HepG2 (cell line): ENCODE results near the gene CDK14. TPM values are rescaled to one million over a fixed set of nuclear protein-coding genes. Genes with fewer than 3 reads are reported as not detected.

ENCODE experiments used
- ATAC-seq: fragments of 200-7000 bp; cut with Tn5 transposase; 3 replicates; pipeline ENCODE4 v1.9.1; 2020; ENCODE audit warnings: mild to moderate bottlenecking, moderate library complexity
- BruUV-seq: library from RNA; stranded (reverse); fragments of 400-500 nt; replicated peaks from 2 replicates; lab custom pipeline; 2021; lab: Mats Ljungman, UMichigan
- CTCF ChIA-PET: fragments of 300-600 bp; formaldehyde crosslinking; extraction: SDS; loops from one replicate; lab custom pipeline; 2021; ENCODE audit warnings: low total read pairs, inconsistent platforms, low intra/inter-chr PET ratio; lab: Yijun Ruan, JAX
- POLR2A ChIA-PET: fragments of 350-600 bp; sonication (Branson Sonifier 250); formaldehyde crosslinking; loops from one replicate; lab custom pipeline; 2020; ENCODE audit warnings: antibody characterized with exemption, inconsistent platforms; lab: Yijun Ruan, JAX
- DNase-seq: peaks from one replicate; pipeline ENCODE4 v3.0.0-alpha.2; 2015; ENCODE audit warnings: low spot score
- FAIRE-seq: peaks from 3 replicates; lab custom pipeline; 2011; peaks lifted over from hg19 to GRCh38; lab: Jason Lieb, UNC
- H2AFZ ChIP-seq: one replicate; pipeline ENCODE4 v1.6.1; 2011; ENCODE audit warnings: low read length, inconsistent platforms
- H3K27ac ChIP-seq: fragments of 300-600 bp; 3 replicates; pipeline ENCODE4 v1.8.0; 2011; ENCODE audit warnings: mixed run types, mild to moderate bottlenecking, mixed read lengths, low read length, inconsistent platforms; ENCODE audit not compliant: insufficient read depth; ENCODE audit errors: extremely low read length
- H3K27me3 ChIP-seq, 2 experiments: fragments of 200-600 bp in 1 of 2; 2 replicates in 1 of 2; 3 replicates in 1 of 2; pipeline versions ENCODE4 v1.6.0 to v1.8.0; 2011; ENCODE audit warnings: low read length in 2 of 2, mild to moderate bottlenecking in 2 of 2, moderate library complexity in 2 of 2, inconsistent platforms in 1 of 2; ENCODE audit not compliant: insufficient read depth in 2 of 2, control insufficient read depth in 1 of 2
- H3K36me3 ChIP-seq, 2 experiments: fragments of 200-600 bp in 1 of 2; replicated peaks in 1 of 2; 2 replicates in 1 of 2; 3 replicates in 1 of 2; pipeline versions ENCODE4 v1.5.1 to v1.8.0; 2011; ENCODE audit warnings: low read length in 2 of 2, inconsistent platforms in 1 of 2; ENCODE audit not compliant: insufficient read depth in 2 of 2, control insufficient read depth in 1 of 2
- H3K4me1 ChIP-seq: 2 replicates; pipeline ENCODE4 v1.5.1; 2012; ENCODE audit warnings: low read length, inconsistent platforms; ENCODE audit not compliant: insufficient read depth
- H3K4me2 ChIP-seq: 2 replicates; pipeline ENCODE4 v1.6.0; 2011; ENCODE audit warnings: low read depth, low read length, inconsistent platforms
- H3K4me3 ChIP-seq, 3 experiments: fragments of 200-600 bp in 1 of 3; sonication (generic), shearing (Covaris generic) in 1 of 3; replicated peaks in 1 of 3; 2 replicates each; pipeline ENCODE4 v1.5.1; 2011 to 2016; ENCODE audit warnings: low read length in 3 of 3, inconsistent platforms in 2 of 3, low read depth in 2 of 3, mild to moderate bottlenecking in 2 of 3, control low read depth in 1 of 3, mixed read lengths in 1 of 3; ENCODE audit not compliant: insufficient read depth in 1 of 3
- H3K79me2 ChIP-seq: one replicate; pipeline ENCODE4 v1.6.1; 2011; ENCODE audit warnings: low read length, inconsistent platforms; ENCODE audit not compliant: insufficient read depth
- H3K9ac ChIP-seq: 2 replicates; pipeline ENCODE4 v1.6.0; 2011; ENCODE audit warnings: mild to moderate bottlenecking, low read depth, low read length, inconsistent platforms; ENCODE audit not compliant: insufficient read depth
- H3K9me3 ChIP-seq: 2 replicates; pipeline ENCODE4 v1.5.1; 2012; ENCODE audit warnings: mild to moderate bottlenecking, low read length
- H4K20me1 ChIP-seq: 2 replicates; pipeline ENCODE4 v1.6.0; 2011; ENCODE audit warnings: inconsistent platforms, mild to moderate bottlenecking, low read length, moderate library complexity; ENCODE audit not compliant: insufficient read depth
- BORCS8-MEF2B ChIP-seq: sonication (generic); formaldehyde crosslinking; IDR thresholded peaks from 2 replicates; pipeline ENCODE4 v1.8.0; 2022; ENCODE audit warnings: mild to moderate bottlenecking, missing genetic modification reagents
- DNMT3B ChIP-seq: conservative IDR thresholded peaks from 2 replicates; pipeline ENCODE4 v1.6.1; 2016; ENCODE audit warnings: missing biosample characterization, control low read depth
- EED ChIP-seq: sonication (generic); formaldehyde crosslinking; IDR thresholded peaks from 2 replicates; pipeline ENCODE4 v1.5.0; 2020; ENCODE audit warnings: mild to moderate bottlenecking, missing genetic modification reagents
- KIAA2018 ChIP-seq: sonication (generic); formaldehyde crosslinking; IDR thresholded peaks from 2 replicates; pipeline ENCODE4 v1.5.0; 2020; ENCODE audit warnings: mild to moderate bottlenecking, missing genetic modification reagents, borderline replicate concordance
- MBD4 ChIP-seq: IDR thresholded peaks from 2 replicates; pipeline ENCODE4 v1.6.1; 2012; ENCODE audit warnings: low read length, inconsistent platforms, borderline replicate concordance
- RBFOX2 ChIP-seq: fragments of 200-400 bp; formaldehyde crosslinking; IDR thresholded peaks from 2 replicates; pipeline ENCODE4 v1.6.1; 2017; ENCODE audit warnings: low read depth, mild to moderate bottlenecking, low read length
- ZBTB25 ChIP-seq: IDR thresholded peaks from 2 replicates; pipeline ENCODE4 v1.6.1; 2018; ENCODE audit warnings: missing genetic modification reagents
- ZFP36L2 ChIP-seq: sonication (generic); formaldehyde crosslinking; IDR thresholded peaks from 2 replicates; pipeline ENCODE4 v1.4.0; 2020; ENCODE audit warnings: missing genetic modification reagents
- ZNF775 ChIP-seq: sonication (generic); formaldehyde crosslinking; IDR thresholded peaks from 2 replicates; pipeline ENCODE4 v1.4.0; 2020; ENCODE audit warnings: missing genetic modification reagents, mild to moderate bottlenecking, moderate library complexity, borderline replicate concordance
- ZNF891 ChIP-seq: sonication (generic); formaldehyde crosslinking; IDR thresholded peaks from 2 replicates; pipeline ENCODE4 v1.5.0; 2020; ENCODE audit warnings: mild to moderate bottlenecking, missing genetic modification reagents
- whole genome bisulfite sequencing: methylation state at CpG from one replicate; pipeline ENCODE4 v1.1.6; 2017; ENCODE audit warnings: low lambda C conversion rate; 5-methylcytosine and 5-hydroxymethylcytosine counted together
- in situ Hi-C: cut with HindIII; loops from 2 replicates; pipeline ENCODE4 v1.10.0; 2017; ENCODE audit warnings: low pct_unique_long_range_greater_than_20kb; ENCODE audit not compliant: extremely low pct_ligation_motif_present
- intact Hi-C: fragments of 100-400 bp; cut with micrococcal nuclease; formaldehyde crosslinking; loops from one replicate; pipeline ENCODE4 v1.10.0; 2022; ENCODE audit not compliant: unreplicated experiment
- polyA plus RNA-seq, 8 experiments: library from polyadenylated mRNA; depleted of rRNA in 3 of 8; stranded (reverse) in 7 of 8; unstranded in 1 of 8; fragments of >200 nt; fragmentation: Illumina TruSeq in 4 of 8; extraction: Trizol in 4 of 8; gene quantifications; 2 replicates each; pipeline versions ENCODE4 v1.2.1 to v1.2.3, GENCODE V29; 2011 to 2016; ENCODE audit warnings: low read depth in 4 of 8, missing spikeins in 1 of 8, mixed read lengths in 1 of 8; ENCODE audit not compliant: insufficient read depth in 1 of 8
- total RNA-seq, 5 experiments: library from RNA; depleted of rRNA; stranded (reverse); fragments of >200 nt; fragmentation: Illumina TruSeq; extraction: Trizol; gene quantifications; 2 replicates each; pipeline ENCODE4 v1.2.3, GENCODE V29; 2016; ENCODE audit warnings: low read depth in 1 of 5

CDK14 gene
- total and polyA plus RNA-seq, 2 of the 13 experiments (the other 11 are each of a cell fraction or from before 2014, with no cell fraction given) = 0.26 to 0.71 TPM

- BruUV-seq = no TSS peak
- Histone ChIP-seq H3K36me3 (no peaks in the 10 kb centered on the region), H3K27ac (no peak overlapping the region), H3K79me2 (no peaks in the 10 kb centered on the region), H3K27me3 (no peaks in the 10 kb centered on the region), H2AFZ (no peak overlapping the region), H3K4me3 (no peak overlapping the region), H3K4me2 (no peak overlapping the region), H3K9ac (no peak overlapping the region), H4K20me1 (no peaks in the 10 kb centered on the region), H3K9me3 (no peaks in the 10 kb centered on the region), H3K4me1 (no peaks in the 10 kb centered on the region)
- ATAC-seq (no peak), FAIRE-seq (no peak), DNase-seq (no peak)
- ChIA-PET CTCF (no interaction called here), POLR2A (no interaction called here)
- intact Hi-C loops (no loop called here), in situ Hi-C loops (no loop called here)
- TF ChIP-seq RBFOX2 = no peak
- no peak for TF ChIP-seq ZNF891 (CRISPR knock-in tag)
- no peak for TF ChIP-seq ZNF775 (CRISPR knock-in tag)
- WGBS = 3% methylated on average over 2 of the region's 2 CpGs
Measured at GRCh38 chr7:90672210-90672609, 76.1 kb downstream of the CDK14 start.

- H3K4me3 ChIP-seq = no peak overlapping the region
- no peaks in the 10 kb centered on the region for H3K27me3 ChIP-seq
- H3K9me3 ChIP-seq = no peaks in the 10 kb centered on the region
- no peaks in the 10 kb centered on the region for H4K20me1 ChIP-seq
- no peaks in the 10 kb centered on the region for H3K79me2 ChIP-seq
- no peak overlapping the region for H2AFZ ChIP-seq
- no peak for ATAC-seq
- in situ Hi-C loops = no loop called here
- H3K4me1 ChIP-seq = no peaks in the 10 kb centered on the region
- no peak overlapping the region for H3K4me2 ChIP-seq
- no peaks in the 10 kb centered on the region for H3K36me3 ChIP-seq
- no peak for FAIRE-seq
- intact Hi-C loops = no loop called here
- POLR2A ChIA-PET = no interaction called here
- CTCF ChIA-PET = no interaction called here
- WGBS = 0% methylated on average over 1 of the region's 1 CpG
- H3K9ac ChIP-seq = no peak overlapping the region
- no TSS peak for BruUV-seq
- H3K27ac ChIP-seq = no peak overlapping the region
- no peak for DNase-seq
- TF ChIP-seq EED (no peak), MBD4 (no peak), ZBTB25 (no peak), ZFP36L2 (CRISPR knock-in tag) (no peak), KIAA2018 (no peak), BORCS8-MEF2B (CRISPR knock-in tag) (no peak), DNMT3B (no peak)
Measured at GRCh38 chr7:90674625-90675024, 78.5 kb downstream of the CDK14 start.
